WTC11 (cell line): ENCODE measurements around the gene VTI1A. TPM values are rescaled to one million over a fixed set of nuclear protein-coding genes. Genes with fewer than 3 reads are reported as not detected.

Source experiments
- ATAC-seq: fragments of 200-7000 bp; cut with Tn5 transposase; 2 replicates; pipeline ENCODE4 v1.10.0; 2021; ENCODE audit warnings: mild to moderate bottlenecking, moderate library complexity
- CTCF ChIA-PET: fragments of 300-600 bp; sonication (Branson Sonifier 250); formaldehyde crosslinking; loops from one replicate; lab custom pipeline; 2021; ENCODE audit warnings: antibody characterized with exemption; lab: Charles Lee
- POLR2A ChIA-PET: fragments of 350-600 bp; sonication (Branson Sonifier 250); formaldehyde crosslinking; loops from one replicate; lab custom pipeline; 2021; ENCODE audit warnings: antibody characterized with exemption; lab: Charles Lee
- DNase-seq: peaks from one replicate; pipeline ENCODE4 v3.0.0; 2021; ENCODE audit warnings: low spot score
- H3K27ac Mint-ChIP-seq: 2 replicates; pipeline ENCODE4 v1.8.0; 2021; ENCODE audit warnings: mixed read lengths
- H3K27me3 Mint-ChIP-seq: 2 replicates; pipeline ENCODE4 v1.8.0; 2021; ENCODE audit warnings: low read depth, mild to moderate bottlenecking, moderate library complexity, mixed read lengths
- H3K36me3 Mint-ChIP-seq: 2 replicates; pipeline ENCODE4 v1.8.0; 2021; ENCODE audit warnings: mixed read lengths
- H3K4me1 Mint-ChIP-seq: 2 replicates; pipeline ENCODE4 v1.8.0; 2022; ENCODE audit warnings: mixed read lengths
- H3K4me3 Mint-ChIP-seq: 2 replicates; pipeline ENCODE4 v1.8.0; 2021; ENCODE audit warnings: mild to moderate bottlenecking, moderate library complexity, mixed read lengths
- H3K9me3 Mint-ChIP-seq: 2 replicates; pipeline ENCODE4 v1.8.0; 2021; ENCODE audit warnings: mixed read lengths
- ATF1 ChIP-seq: sonication (generic); formaldehyde crosslinking; IDR thresholded peaks from 2 replicates; pipeline ENCODE4 v1.8.1; 2023; ENCODE audit warnings: mild to moderate bottlenecking, moderate library complexity, missing genetic modification reagents
- FOXJ3 ChIP-seq: sonication (generic); formaldehyde crosslinking; IDR thresholded peaks from 2 replicates; pipeline ENCODE4 v1.9.0; 2021; ENCODE audit warnings: missing genetic modification reagents, mild to moderate bottlenecking, borderline replicate concordance
- FOXK1 ChIP-seq: sonication (generic); formaldehyde crosslinking; IDR thresholded peaks from 2 replicates; pipeline ENCODE4 v1.8.0; 2022; ENCODE audit warnings: mild to moderate bottlenecking, moderate library complexity, missing genetic modification reagents
- GABPB1 ChIP-seq: sonication (generic); formaldehyde crosslinking; IDR thresholded peaks from 2 replicates; pipeline ENCODE4 v1.8.1; 2023; ENCODE audit warnings: mild to moderate bottlenecking, missing genetic modification reagents
- JUN ChIP-seq: sonication (generic); formaldehyde crosslinking; IDR thresholded peaks from 2 replicates; pipeline ENCODE4 v1.8.0; 2023; ENCODE audit warnings: mild to moderate bottlenecking, missing genetic modification reagents
- KAT7 ChIP-seq: sonication (generic); formaldehyde crosslinking; IDR thresholded peaks from 2 replicates; pipeline ENCODE4 v1.8.1; 2023; ENCODE audit warnings: missing genetic modification reagents, mild to moderate bottlenecking, borderline replicate concordance
- MYBL2 ChIP-seq: sonication (generic); formaldehyde crosslinking; IDR thresholded peaks from 2 replicates; pipeline ENCODE4 v1.8.1; 2023; ENCODE audit warnings: mild to moderate bottlenecking, moderate library complexity, missing genetic modification reagents
- NFE2L1 ChIP-seq: sonication (generic); formaldehyde crosslinking; IDR thresholded peaks from 2 replicates; pipeline ENCODE4 v1.8.1; 2023; ENCODE audit warnings: missing genetic modification reagents
- OVOL2 ChIP-seq: fragments of 250-450 bp; sonication (Bioruptor Pico); IDR thresholded peaks from 2 replicates; pipeline ENCODE4 v1.9.0; 2021; ENCODE audit warnings: mild to moderate bottlenecking, borderline replicate concordance
- PRRX2 ChIP-seq: fragments of 250-450 bp; sonication (Bioruptor Pico); IDR thresholded peaks from 2 replicates; pipeline ENCODE4 v1.8.0; 2021; ENCODE audit warnings: mild to moderate bottlenecking
- RELA ChIP-seq: sonication (generic); formaldehyde crosslinking; IDR thresholded peaks from 2 replicates; pipeline ENCODE4 v1.8.1; 2022; ENCODE audit warnings: missing genetic modification reagents, mild to moderate bottlenecking, borderline replicate concordance
- SMAD4 ChIP-seq: sonication (generic); formaldehyde crosslinking; IDR thresholded peaks from 2 replicates; pipeline ENCODE4 v1.8.0; 2022; ENCODE audit warnings: mild to moderate bottlenecking, missing genetic modification reagents
- SOX15 ChIP-seq: fragments of 250-450 bp; sonication (Bioruptor Pico); IDR thresholded peaks from 2 replicates; pipeline ENCODE4 v1.9.0; 2021; ENCODE audit warnings: mild to moderate bottlenecking
- TP53 ChIP-seq: sonication (generic); formaldehyde crosslinking; IDR thresholded peaks from 2 replicates; pipeline ENCODE4 v1.8.1; 2023; ENCODE audit warnings: mild to moderate bottlenecking, missing genetic modification reagents
- ZBTB21 ChIP-seq: sonication (generic); formaldehyde crosslinking; IDR thresholded peaks from 2 replicates; pipeline ENCODE4 v1.8.1; 2023; ENCODE audit warnings: mild to moderate bottlenecking, missing genetic modification reagents, borderline replicate concordance
- ZNF121 ChIP-seq: sonication (generic); formaldehyde crosslinking; IDR thresholded peaks from 2 replicates; pipeline ENCODE4 v1.8.0; 2023; ENCODE audit warnings: missing genetic modification reagents
- ZNF138 ChIP-seq: sonication (generic); formaldehyde crosslinking; conservative IDR thresholded peaks from 2 replicates; pipeline ENCODE4 v1.8.1; 2022; ENCODE audit warnings: mild to moderate bottlenecking, moderate library complexity, missing genetic modification reagents
- ZNF671 ChIP-seq: fragments of 250-450 bp; sonication (Bioruptor Pico); IDR thresholded peaks from 2 replicates; pipeline ENCODE4 v1.8.0; 2021; ENCODE audit warnings: mild to moderate bottlenecking
- total RNA-seq: library from RNA; stranded (reverse); gene quantifications from 3 replicates; pipeline ENCODE4 v1.2.3, GENCODE V29; 2021
- TF ChIP-seq, protein P1 (sequence below): fragments of 250-450 bp; sonication (Bioruptor Pico); IDR thresholded peaks from 2 replicates; pipeline ENCODE4 v1.9.0; 2021; ENCODE audit warnings: mild to moderate bottlenecking
- TF ChIP-seq, protein P2 (sequence below): sonication (generic); formaldehyde crosslinking; IDR thresholded peaks from 2 replicates; pipeline ENCODE4 v1.8.1; 2022; ENCODE audit warnings: low read depth, missing genetic modification reagents, borderline replicate concordance
- TF ChIP-seq, protein P3 (sequence below): fragments of 250-450 bp; sonication (Bioruptor Pico); conservative IDR thresholded peaks from 2 replicates; pipeline ENCODE4 v1.9.0; 2021; ENCODE audit warnings: mild to moderate bottlenecking
- TF ChIP-seq, protein P4 (sequence below): sonication (generic); formaldehyde crosslinking; IDR thresholded peaks from 2 replicates; pipeline ENCODE4 v1.8.1; 2023; ENCODE audit warnings: mild to moderate bottlenecking, missing genetic modification reagents
- TF ChIP-seq, protein P5 (sequence below): fragments of 250-450 bp; sonication (Bioruptor Pico); IDR thresholded peaks from 2 replicates; pipeline ENCODE4 v1.9.0; 2021; ENCODE audit warnings: moderate library complexity, mild to moderate bottlenecking, inconsistent platforms, borderline replicate concordance
- TF ChIP-seq, protein P6 (sequence below): fragments of 250-450 bp; sonication (Bioruptor Pico); IDR thresholded peaks from 2 replicates; pipeline ENCODE4 v2.1.2; 2022; ENCODE audit warnings: mild to moderate bottlenecking, moderate library complexity

Gene VTI1A
- total RNA-seq, 1 experiment from 2014 or later: 20.1 TPM

DNA sequence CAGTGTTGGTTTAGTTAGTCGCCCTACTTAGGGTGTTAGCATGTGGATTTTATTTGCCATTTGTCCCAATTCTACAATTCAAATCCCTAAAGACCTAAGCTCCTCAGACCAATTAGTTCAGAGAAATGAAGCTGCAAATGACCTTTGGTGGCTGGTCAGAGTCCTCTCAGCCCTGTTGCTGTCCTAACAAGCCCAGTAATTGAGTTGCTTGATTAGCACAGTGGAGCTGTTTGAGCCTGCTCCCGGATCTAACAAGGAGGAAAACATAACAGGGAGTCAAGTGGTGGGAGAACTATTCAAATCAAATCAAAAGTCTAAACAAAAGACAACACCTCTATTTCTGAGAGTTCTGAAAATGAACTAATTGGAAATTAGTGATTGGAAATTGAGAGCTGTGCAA is 22.4 kb upstream of the VTI1A start (continued):
- TF ChIP-seq, protein P1, sequence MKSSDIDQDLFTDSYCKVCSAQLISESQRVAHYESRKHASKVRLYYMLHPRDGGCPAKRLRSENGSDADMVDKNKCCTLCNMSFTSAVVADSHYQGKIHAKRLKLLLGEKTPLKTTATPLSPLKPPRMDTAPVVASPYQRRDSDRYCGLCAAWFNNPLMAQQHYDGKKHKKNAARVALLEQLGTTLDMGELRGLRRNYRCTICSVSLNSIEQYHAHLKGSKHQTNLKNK (CRISPR knock-in tag): no peak
- TF ChIP-seq JUN (CRISPR knock-in tag): no peak
- no peak for TF ChIP-seq KAT7 (CRISPR knock-in tag)
- no peak for TF ChIP-seq MYBL2 (CRISPR knock-in tag)

DNA sequence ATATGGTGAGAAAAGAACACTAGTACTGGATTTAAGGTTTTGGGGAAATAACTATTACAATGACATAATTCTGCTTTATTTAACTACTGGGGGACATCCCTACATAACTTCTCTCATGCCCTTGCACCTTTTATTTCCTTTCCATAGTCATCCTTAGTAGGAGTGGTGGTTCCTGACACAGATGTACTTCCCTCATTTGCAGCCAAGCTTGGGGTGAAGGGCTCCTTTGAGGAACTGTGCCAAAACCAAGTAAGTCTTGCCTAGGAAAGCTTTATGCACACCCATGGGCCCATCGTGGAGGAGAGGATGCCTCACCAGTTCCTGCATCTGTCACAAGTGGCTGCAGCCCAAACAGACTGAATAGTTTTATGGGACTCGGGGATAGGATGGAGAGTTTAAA is 20.9 kb upstream of the VTI1A start:
- Mint-ChIP-seq H3K27me3 (no peaks in the 10 kb centered on the region), H3K4me1 (no peaks in the 10 kb centered on the region)

More for the DNA sequence above, 20.9 kb upstream of the VTI1A start:
- Mint-ChIP-seq H3K9me3 (no peaks in the 10 kb centered on the region), H3K36me3 (peaks cover 4% of the 10 kb centered on the region; the same call in 1 of the 2 replicates), H3K4me3 (no peak overlapping the region), H3K27ac (no peak overlapping the region)
- DNase-seq: no peak
- ChIA-PET CTCF (interaction anchor here (0.7 to 1.6 kb wide), 2 partner anchors 9 to 25 kb away, joined by 4 to 8 read pairs; no protein-coding TSS in a partner anchor), POLR2A (no interaction called here)
- TF ChIP-seq NFE2L1 (CRISPR knock-in tag) (no peak), ZNF121 (CRISPR knock-in tag) (no peak), SOX15 (CRISPR knock-in tag) (no peak), PRRX2 (CRISPR knock-in tag) (no peak), RELA (no peak), GABPB1 (CRISPR knock-in tag) (no peak), ZNF138 (CRISPR knock-in tag) (no peak), ZNF671 (no peak), ZBTB21 (CRISPR knock-in tag) (no peak), SMAD4 (no peak), OVOL2 (CRISPR knock-in tag) (no peak), FOXK1 (CRISPR knock-in tag) (no peak), TP53 (no peak), FOXJ3 (no peak), ATF1 (CRISPR knock-in tag) (no peak)
- TF ChIP-seq, protein P2, sequence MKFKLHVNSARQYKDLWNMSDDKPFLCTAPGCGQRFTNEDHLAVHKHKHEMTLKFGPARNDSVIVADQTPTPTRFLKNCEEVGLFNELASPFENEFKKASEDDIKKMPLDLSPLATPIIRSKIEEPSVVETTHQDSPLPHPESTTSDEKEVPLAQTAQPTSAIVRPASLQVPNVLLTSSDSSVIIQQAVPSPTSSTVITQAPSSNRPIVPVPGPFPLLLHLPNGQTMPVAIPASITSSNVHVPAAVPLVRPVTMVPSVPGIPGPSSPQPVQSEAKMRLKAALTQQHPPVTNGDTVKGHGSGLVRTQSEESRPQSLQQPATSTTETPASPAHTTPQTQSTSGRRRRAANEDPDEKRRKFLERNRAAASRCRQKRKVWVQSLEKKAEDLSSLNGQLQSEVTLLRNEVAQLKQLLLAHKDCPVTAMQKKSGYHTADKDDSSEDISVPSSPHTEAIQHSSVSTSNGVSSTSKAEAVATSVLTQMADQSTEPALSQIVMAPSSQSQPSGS (CRISPR knock-in tag): no peak
- TF ChIP-seq, protein P3, sequence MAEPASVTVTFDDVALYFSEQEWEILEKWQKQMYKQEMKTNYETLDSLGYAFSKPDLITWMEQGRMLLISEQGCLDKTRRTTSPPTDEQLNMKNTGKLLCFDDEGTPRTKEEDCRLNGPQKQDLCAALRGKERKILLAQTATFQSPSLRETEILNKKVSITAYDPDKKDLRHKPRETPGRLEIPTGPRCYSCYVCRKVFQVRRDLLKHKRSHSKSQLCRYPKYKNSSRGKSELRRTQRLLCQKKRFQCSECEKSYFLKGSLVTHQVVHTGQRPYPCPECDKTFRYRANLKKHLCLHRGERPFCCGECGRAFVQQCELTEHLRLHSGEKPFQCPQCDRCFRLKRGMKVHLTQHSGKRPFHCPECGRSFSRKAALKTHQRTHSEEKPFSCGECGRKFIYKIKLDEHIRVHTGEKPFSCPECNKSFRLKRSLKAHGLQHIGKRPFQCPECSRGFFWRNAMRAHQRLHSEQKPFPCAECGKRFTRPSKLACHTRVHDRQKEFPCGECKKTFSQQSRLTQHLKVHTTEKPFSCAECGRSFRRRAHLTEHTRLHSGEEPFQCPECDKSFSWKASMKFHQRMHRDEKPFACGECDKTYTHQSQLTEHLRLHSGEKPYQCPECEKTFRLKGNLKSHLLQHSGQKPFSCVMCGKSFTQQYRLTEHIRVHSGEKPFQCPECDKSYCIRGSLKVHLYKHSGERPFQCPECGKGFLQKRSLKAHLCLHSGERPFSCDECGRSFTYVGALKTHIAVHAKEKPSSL (CRISPR knock-in tag): no peak
- TF ChIP-seq, protein P4, sequence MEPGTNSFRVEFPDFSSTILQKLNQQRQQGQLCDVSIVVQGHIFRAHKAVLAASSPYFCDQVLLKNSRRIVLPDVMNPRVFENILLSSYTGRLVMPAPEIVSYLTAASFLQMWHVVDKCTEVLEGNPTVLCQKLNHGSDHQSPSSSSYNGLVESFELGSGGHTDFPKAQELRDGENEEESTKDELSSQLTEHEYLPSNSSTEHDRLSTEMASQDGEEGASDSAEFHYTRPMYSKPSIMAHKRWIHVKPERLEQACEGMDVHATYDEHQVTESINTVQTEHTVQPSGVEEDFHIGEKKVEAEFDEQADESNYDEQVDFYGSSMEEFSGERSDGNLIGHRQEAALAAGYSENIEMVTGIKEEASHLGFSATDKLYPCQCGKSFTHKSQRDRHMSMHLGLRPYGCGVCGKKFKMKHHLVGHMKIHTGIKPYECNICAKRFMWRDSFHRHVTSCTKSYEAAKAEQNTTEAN (CRISPR knock-in tag): no peak
- TF ChIP-seq, protein P5, sequence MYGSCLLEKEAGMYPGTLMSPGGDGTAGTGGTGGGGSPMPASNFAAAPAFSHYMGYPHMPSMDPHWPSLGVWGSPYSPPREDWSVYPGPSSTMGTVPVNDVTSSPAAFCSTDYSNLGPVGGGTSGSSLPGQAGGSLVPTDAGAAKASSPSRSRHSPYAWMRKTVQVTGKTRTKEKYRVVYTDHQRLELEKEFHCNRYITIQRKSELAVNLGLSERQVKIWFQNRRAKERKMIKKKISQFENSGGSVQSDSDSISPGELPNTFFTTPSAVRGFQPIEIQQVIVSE (CRISPR knock-in tag): no peak
- TF ChIP-seq, protein P6, sequence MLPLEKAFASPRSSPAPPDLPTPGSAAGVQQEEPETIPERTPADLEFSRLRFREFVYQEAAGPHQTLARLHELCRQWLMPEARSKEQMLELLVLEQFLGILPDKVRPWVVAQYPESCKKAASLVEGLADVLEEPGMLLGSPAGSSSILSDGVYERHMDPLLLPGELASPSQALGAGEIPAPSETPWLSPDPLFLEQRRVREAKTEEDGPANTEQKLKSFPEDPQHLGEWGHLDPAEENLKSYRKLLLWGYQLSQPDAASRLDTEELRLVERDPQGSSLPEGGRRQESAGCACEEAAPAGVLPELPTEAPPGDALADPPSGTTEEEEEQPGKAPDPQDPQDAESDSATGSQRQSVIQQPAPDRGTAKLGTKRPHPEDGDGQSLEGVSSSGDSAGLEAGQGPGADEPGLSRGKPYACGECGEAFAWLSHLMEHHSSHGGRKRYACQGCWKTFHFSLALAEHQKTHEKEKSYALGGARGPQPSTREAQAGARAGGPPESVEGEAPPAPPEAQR (CRISPR knock-in tag): no peak
- ATAC-seq: no peak
